Measurements from ENCODE around the gene AMH. TPM values are rescaled to one million over a fixed set of nuclear protein-coding genes. Genes with fewer than 3 reads are reported as not detected.
A peak's percentile ranks its signal among the peaks of the same experiment; 100 is the strongest.

The AMH gene
- total and polyA plus RNA-seq, 2 of the 13 experiments (the other 11 are each of a cell fraction or from before 2014, with no cell fraction given) = 0.03 to 0.18 TPM

DNA sequence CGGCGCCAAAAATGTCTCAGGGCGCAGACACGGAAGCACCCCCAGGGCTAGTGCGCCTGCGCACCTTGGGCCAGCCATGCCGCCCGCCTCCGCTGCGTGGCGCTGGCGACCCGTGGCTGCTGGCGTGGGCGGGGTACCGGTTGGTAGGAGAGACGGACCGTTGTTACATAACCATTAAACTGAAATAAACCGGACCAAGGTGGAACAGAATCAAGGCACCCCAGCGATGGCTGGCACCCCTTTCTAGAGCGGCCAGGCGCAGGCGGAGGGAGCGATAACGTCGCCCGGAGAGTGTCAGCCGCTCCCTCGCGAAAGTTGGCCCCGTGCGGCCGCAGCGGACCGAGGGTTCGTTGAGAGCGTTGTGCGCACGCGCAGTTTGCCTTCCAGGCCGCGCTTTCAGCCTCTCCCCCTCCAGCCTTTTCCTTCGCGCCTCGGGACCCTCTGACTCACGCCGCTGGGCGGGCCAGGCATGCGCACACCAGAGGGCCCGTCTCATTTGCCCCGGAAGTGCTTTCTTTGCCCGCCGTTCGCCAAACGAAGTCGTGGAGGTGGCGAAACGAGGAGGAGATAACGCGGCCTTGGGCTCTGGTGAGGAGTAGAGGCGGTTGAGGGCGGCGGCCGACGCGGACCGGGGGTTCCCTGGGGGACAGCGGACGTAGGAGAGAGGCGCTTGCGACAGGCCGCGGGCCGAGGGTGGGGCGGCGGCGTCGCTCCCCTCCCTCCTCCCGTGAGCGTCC is 12.6 kb upstream of the AMH start, which contains the start of the genes PLEKHJ1 and SF3A2 (continued):
- TF ChIP-seq, protein P1, sequence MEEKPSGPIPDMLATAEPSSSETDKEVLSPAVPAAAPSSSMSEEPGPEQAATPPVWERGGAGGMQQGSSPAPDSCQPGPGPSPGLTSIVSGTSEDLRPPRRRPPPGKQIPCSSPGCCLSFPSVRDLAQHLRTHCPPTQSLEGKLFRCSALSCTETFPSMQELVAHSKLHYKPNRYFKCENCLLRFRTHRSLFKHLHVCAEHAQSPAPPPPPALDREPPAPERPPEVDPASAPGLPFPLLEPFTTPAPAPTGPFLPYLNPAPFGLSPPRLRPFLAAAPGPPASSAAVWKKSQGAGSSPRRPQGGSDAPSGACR (CRISPR knock-in tag; IDR thresholded peaks at IDR 0.05) = peak; percentile 93
- TF ChIP-seq WIZ (CRISPR knock-in tag; IDR thresholded peaks at IDR 0.05) (peak; percentile 67; the same call in 1 of the 2 replicates), ZC3H13 (CRISPR knock-in tag; IDR thresholded peaks at IDR 0.05) (peak; percentile 95), KLF12 (CRISPR knock-in tag; IDR thresholded peaks at IDR 0.05; ENCODE audit: borderline replicate concordance) (no peak), PRDM4 (CRISPR knock-in tag; IDR thresholded peaks at IDR 0.05; ENCODE audit: borderline replicate concordance) (no peak), NFE2 (CRISPR knock-in tag; IDR thresholded peaks at IDR 0.05) (no peak; the same call in 1 of the 2 replicates), ZNF569 (CRISPR knock-in tag; IDR thresholded peaks at IDR 0.05; ENCODE audit: borderline replicate concordance) (no peak; the same call in 1 of the 2 replicates), SNAPC4 (CRISPR knock-in tag; IDR thresholded peaks at IDR 0.05) (peak; percentile 85; the same call in 1 of the 2 replicates), USF2 (IDR thresholded peaks at IDR 0.05; ENCODE audit: low read depth, low read length) (no peak), USF2 (CRISPR knock-in tag; IDR thresholded peaks at IDR 0.05; ENCODE audit: borderline replicate concordance) (no peak; the same call in 1 of the 2 replicates)
- TF ChIP-seq, protein P2, sequence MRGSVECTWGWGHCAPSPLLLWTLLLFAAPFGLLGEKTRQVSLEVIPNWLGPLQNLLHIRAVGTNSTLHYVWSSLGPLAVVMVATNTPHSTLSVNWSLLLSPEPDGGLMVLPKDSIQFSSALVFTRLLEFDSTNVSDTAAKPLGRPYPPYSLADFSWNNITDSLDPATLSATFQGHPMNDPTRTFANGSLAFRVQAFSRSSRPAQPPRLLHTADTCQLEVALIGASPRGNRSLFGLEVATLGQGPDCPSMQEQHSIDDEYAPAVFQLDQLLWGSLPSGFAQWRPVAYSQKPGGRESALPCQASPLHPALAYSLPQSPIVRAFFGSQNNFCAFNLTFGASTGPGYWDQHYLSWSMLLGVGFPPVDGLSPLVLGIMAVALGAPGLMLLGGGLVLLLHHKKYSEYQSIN (CRISPR knock-in tag; IDR thresholded peaks at IDR 0.05; ENCODE audit: borderline replicate concordance) = 0 out of 2 replicates have a peak, but pooled peaks have one; percentile 3
- TF ChIP-seq, protein P3, sequence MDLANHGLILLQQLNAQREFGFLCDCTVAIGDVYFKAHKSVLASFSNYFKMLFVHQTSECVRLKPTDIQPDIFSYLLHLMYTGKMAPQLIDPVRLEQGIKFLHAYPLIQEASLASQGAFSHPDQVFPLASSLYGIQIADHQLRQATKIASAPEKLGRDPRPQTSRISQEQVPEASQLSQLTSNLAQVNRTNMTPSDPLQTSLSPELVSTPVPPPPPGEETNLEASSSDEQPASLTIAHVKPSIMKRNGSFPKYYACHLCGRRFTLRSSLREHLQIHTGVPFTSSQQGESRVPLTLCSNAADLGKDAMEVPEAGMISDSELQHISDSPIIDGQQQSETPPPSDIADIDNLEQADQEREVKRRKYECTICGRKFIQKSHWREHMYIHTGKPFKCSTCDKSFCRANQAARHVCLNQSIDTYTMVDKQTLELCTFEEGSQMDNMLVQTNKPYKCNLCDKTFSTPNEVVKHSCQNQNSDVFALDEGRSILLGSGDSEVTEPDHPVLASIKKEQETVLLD (CRISPR knock-in tag; IDR thresholded peaks at IDR 0.05; ENCODE audit: low read depth) = peak; percentile 96

Data from HepG2 (cell line).